ENCODE measurements around the gene CCDC82.

CCDC82 gene

GRCh38 chr11:96365493-96365892, 24.2 kb downstream of the CCDC82 start:
- TF ChIP-seq SUZ12 (IDR thresholded peaks at IDR 0.05; ENCODE audit: extremely low read depth, insufficient read depth, insufficient read length) (no peak), YY1 (IDR thresholded peaks at IDR 0.05; ENCODE audit: insufficient read depth, insufficient read length) (no peak), ZNF274 (IDR thresholded peaks at IDR 0.05; ENCODE audit: low read depth, low read length) (no peak)
- no peak for DNase-seq (ENCODE audit: low read depth, low spot score)
- H3K9me3 ChIP-seq (ENCODE audit: insufficient read depth, low read length), result peaks cover 4% of the 10 kb centered on the region; the same call in 1 of the 2 replicates
- no peaks in the 10 kb centered on the region for H3K4me1 ChIP-seq (ENCODE audit: insufficient read depth, insufficient read length)
- H3K27me3 ChIP-seq (ENCODE audit: insufficient read depth, insufficient read length), result no peaks in the 10 kb centered on the region
- H3K36me3 ChIP-seq (ENCODE audit: insufficient read depth, insufficient read length, low read length), result peaks cover 18% of the 10 kb centered on the region
- H3K9ac ChIP-seq (ENCODE audit: insufficient read length, low read depth), result no peak overlapping the region
- H3K4me3 ChIP-seq (ENCODE audit: insufficient read length, low read depth), result no peak overlapping the region

- Histone ChIP-seq H3K9ac (ENCODE audit: insufficient read length, low read depth) (no peak overlapping the region), H3K4me1 (ENCODE audit: insufficient read depth, insufficient read length) (no peaks in the 10 kb centered on the region), H3K27me3 (ENCODE audit: insufficient read depth, insufficient read length) (no peaks in the 10 kb centered on the region), H3K9me3 (ENCODE audit: insufficient read depth, low read length) (no peaks in the 10 kb centered on the region), H3K36me3 (ENCODE audit: insufficient read depth, insufficient read length, low read length) (peaks cover 14% of the 10 kb centered on the region), H3K4me3 (ENCODE audit: insufficient read length, low read depth) (no peak overlapping the region)
- no peak for DNase-seq (ENCODE audit: low read depth, low spot score)
- no peak for TF ChIP-seq SUZ12 (IDR thresholded peaks at IDR 0.05; ENCODE audit: extremely low read depth, insufficient read depth, insufficient read length)
- TF ChIP-seq ZNF274 (IDR thresholded peaks at IDR 0.05; ENCODE audit: low read depth, low read length), result no peak
- TF ChIP-seq YY1 (IDR thresholded peaks at IDR 0.05; ENCODE audit: insufficient read depth, insufficient read length), result no peak
These were observed 27.9 kb downstream of the CCDC82 start for GRCh38 chr11:96361778-96362177.

- Histone ChIP-seq H3K9ac (ENCODE audit: insufficient read length, low read depth) (no peak overlapping the region), H3K4me3 (ENCODE audit: insufficient read length, low read depth) (no peak overlapping the region), H3K36me3 (ENCODE audit: insufficient read depth, insufficient read length, low read length) (peaks cover 19% of the 10 kb centered on the region), H3K27me3 (ENCODE audit: insufficient read depth, insufficient read length) (no peaks in the 10 kb centered on the region), H3K9me3 (ENCODE audit: insufficient read depth, low read length) (no peaks in the 10 kb centered on the region), H3K4me1 (ENCODE audit: insufficient read depth, insufficient read length) (no peaks in the 10 kb centered on the region)
- TF ChIP-seq YY1 (IDR thresholded peaks at IDR 0.05; ENCODE audit: insufficient read depth, insufficient read length) (no peak), ZNF274 (IDR thresholded peaks at IDR 0.05; ENCODE audit: low read depth, low read length) (no peak), SUZ12 (IDR thresholded peaks at IDR 0.05; ENCODE audit: extremely low read depth, insufficient read depth, insufficient read length) (no peak)
- DNase-seq (ENCODE audit: low read depth, low spot score), result no peak
These were observed 31.4 kb downstream of the CCDC82 start for GRCh38 chr11:96358321-96358720.

GRCh38 chr11:96357794-96358193, 31.9 kb downstream of the CCDC82 start:
- Histone ChIP-seq H3K9ac (ENCODE audit: insufficient read length, low read depth) (no peak overlapping the region), H3K9me3 (ENCODE audit: insufficient read depth, low read length) (no peaks in the 10 kb centered on the region), H3K36me3 (ENCODE audit: insufficient read depth, insufficient read length, low read length) (peaks cover 19% of the 10 kb centered on the region), H3K27me3 (ENCODE audit: insufficient read depth, insufficient read length) (no peaks in the 10 kb centered on the region), H3K4me1 (ENCODE audit: insufficient read depth, insufficient read length) (no peaks in the 10 kb centered on the region), H3K4me3 (ENCODE audit: insufficient read length, low read depth) (no peak overlapping the region)
- no peak for DNase-seq (ENCODE audit: low read depth, low spot score)
- TF ChIP-seq SUZ12 (IDR thresholded peaks at IDR 0.05; ENCODE audit: extremely low read depth, insufficient read depth, insufficient read length) (no peak), ZNF274 (IDR thresholded peaks at IDR 0.05; ENCODE audit: low read depth, low read length) (no peak), YY1 (IDR thresholded peaks at IDR 0.05; ENCODE audit: insufficient read depth, insufficient read length) (no peak)

- Histone ChIP-seq H3K36me3 (ENCODE audit: insufficient read depth, insufficient read length, low read length) (peaks cover 19% of the 10 kb centered on the region), H3K9ac (ENCODE audit: insufficient read length, low read depth) (no peak overlapping the region), H3K27me3 (ENCODE audit: insufficient read depth, insufficient read length) (no peaks in the 10 kb centered on the region), H3K9me3 (ENCODE audit: insufficient read depth, low read length) (no peaks in the 10 kb centered on the region), H3K4me1 (ENCODE audit: insufficient read depth, insufficient read length) (no peaks in the 10 kb centered on the region), H3K4me3 (ENCODE audit: insufficient read length, low read depth) (no peak overlapping the region)
- no peak for TF ChIP-seq YY1 (IDR thresholded peaks at IDR 0.05; ENCODE audit: insufficient read depth, insufficient read length)
- no peak for TF ChIP-seq ZNF274 (IDR thresholded peaks at IDR 0.05; ENCODE audit: low read depth, low read length)
- no peak for TF ChIP-seq SUZ12 (IDR thresholded peaks at IDR 0.05; ENCODE audit: extremely low read depth, insufficient read depth, insufficient read length)
- DNase-seq (ENCODE audit: low read depth, low spot score), result no peak
These were observed 32.9 kb downstream of the CCDC82 start for GRCh38 chr11:96356848-96357247.

- DNase-seq (ENCODE audit: low read depth, low spot score), result peak; percentile 90
- TF ChIP-seq SUZ12 (IDR thresholded peaks at IDR 0.05; ENCODE audit: extremely low read depth, insufficient read depth, insufficient read length), result no peak
- TF ChIP-seq YY1 (IDR thresholded peaks at IDR 0.05; ENCODE audit: insufficient read depth, insufficient read length), result no peak
- TF ChIP-seq ZNF274 (IDR thresholded peaks at IDR 0.05; ENCODE audit: low read depth, low read length), result no peak
- H3K27me3 ChIP-seq (ENCODE audit: insufficient read depth, insufficient read length), result no peaks in the 10 kb centered on the region
- H3K9me3 ChIP-seq (ENCODE audit: insufficient read depth, low read length), result no peaks in the 10 kb centered on the region
- peak within 1 kb of the TSS; percentile 50 for H3K9ac ChIP-seq (ENCODE audit: insufficient read length, low read depth)
- peaks cover 10% of the 10 kb centered on the region for H3K36me3 ChIP-seq (ENCODE audit: insufficient read depth, insufficient read length, low read length)
- peaks cover 3% of the 10 kb centered on the region for H3K4me1 ChIP-seq (ENCODE audit: insufficient read depth, insufficient read length)
- peak within 1 kb of the TSS; percentile 54 for H3K4me3 ChIP-seq (ENCODE audit: insufficient read length, low read depth)
These were observed 46.6 kb downstream of the CCDC82 start, which contains the start of gene MAML2 for GRCh38 chr11:96342961-96343711. Gene MAML2 (minus strand): TSS chr11:96343195. CDS start chr11:96341895, 1,300 bp downstream.

All from NT2/D1 (cell line).